Neutrophil (primary cell): ENCODE data around the gene SYTL1.

Experiments used
- H3K27ac ChIP-seq: fragments of 200-600 bp; sonication (generic); 2 replicates; pipeline ENCODE4 v1.5.1; 2016; ENCODE audit warnings: mild to moderate bottlenecking, moderate library complexity
- H3K27me3 ChIP-seq: fragments of 200-600 bp; sonication (generic); 2 replicates; pipeline ENCODE4 v1.6.0; 2016; ENCODE audit warnings: mild to moderate bottlenecking
- H3K36me3 ChIP-seq: fragments of 200-600 bp; sonication (generic); 2 replicates; pipeline ENCODE4 v1.5.1; 2017
- H3K4me1 ChIP-seq, 2 experiments: fragments of 200-600 bp in 1 of 2; sonication (generic) in 1 of 2; 1 replicate in 1 of 2; 2 replicates in 1 of 2; pipeline versions ENCODE4 v1.5.1 to v1.6.1; 2013 to 2016; ENCODE audit warnings: low read depth in 1 of 2, low read length in 1 of 2, mild to moderate bottlenecking in 1 of 2, moderate library complexity in 1 of 2; ENCODE audit not compliant: control insufficient read depth in 1 of 2, insufficient read depth in 1 of 2
- H3K4me3 ChIP-seq, 2 experiments: fragments of 200-600 bp in 1 of 2; sonication (generic) in 1 of 2; 1 replicate in 1 of 2; 2 replicates in 1 of 2; pipeline ENCODE4 v1.5.1; 2013 to 2016; ENCODE audit warnings: low read depth in 1 of 2, low read length in 1 of 2, mild to moderate bottlenecking in 1 of 2, moderate library complexity in 1 of 2
- H3K9me3 ChIP-seq: fragments of 200-600 bp; sonication (generic); 2 replicates; pipeline ENCODE4 v1.5.1; 2016
- TF ChIP-seq, protein P1 (sequence below): fragments of 200-600 bp; sonication (generic); IDR thresholded peaks from 2 replicates; pipeline ENCODE4 v1.5.1; 2016; ENCODE audit warnings: antibody characterized with exemption

The SYTL1 gene

GRCh38 chr1:27331426-27331825 is 10.4 kb upstream of the SYTL1 start:
- Histone ChIP-seq H3K27ac (peak overlapping the region; percentile 54), H3K4me1 (peaks cover 0 to 11% of the 10 kb centered on the region in 2 experiments), H3K4me3 (no peak overlapping the region), H3K36me3 (peaks cover 78% of the 10 kb centered on the region), H3K9me3 (no peaks in the 10 kb centered on the region), H3K27me3 (no peaks in the 10 kb centered on the region)
- TF ChIP-seq, protein P1, sequence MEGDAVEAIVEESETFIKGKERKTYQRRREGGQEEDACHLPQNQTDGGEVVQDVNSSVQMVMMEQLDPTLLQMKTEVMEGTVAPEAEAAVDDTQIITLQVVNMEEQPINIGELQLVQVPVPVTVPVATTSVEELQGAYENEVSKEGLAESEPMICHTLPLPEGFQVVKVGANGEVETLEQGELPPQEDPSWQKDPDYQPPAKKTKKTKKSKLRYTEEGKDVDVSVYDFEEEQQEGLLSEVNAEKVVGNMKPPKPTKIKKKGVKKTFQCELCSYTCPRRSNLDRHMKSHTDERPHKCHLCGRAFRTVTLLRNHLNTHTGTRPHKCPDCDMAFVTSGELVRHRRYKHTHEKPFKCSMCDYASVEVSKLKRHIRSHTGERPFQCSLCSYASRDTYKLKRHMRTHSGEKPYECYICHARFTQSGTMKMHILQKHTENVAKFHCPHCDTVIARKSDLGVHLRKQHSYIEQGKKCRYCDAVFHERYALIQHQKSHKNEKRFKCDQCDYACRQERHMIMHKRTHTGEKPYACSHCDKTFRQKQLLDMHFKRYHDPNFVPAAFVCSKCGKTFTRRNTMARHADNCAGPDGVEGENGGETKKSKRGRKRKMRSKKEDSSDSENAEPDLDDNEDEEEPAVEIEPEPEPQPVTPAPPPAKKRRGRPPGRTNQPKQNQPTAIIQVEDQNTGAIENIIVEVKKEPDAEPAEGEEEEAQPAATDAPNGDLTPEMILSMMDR: no peak

DNA sequence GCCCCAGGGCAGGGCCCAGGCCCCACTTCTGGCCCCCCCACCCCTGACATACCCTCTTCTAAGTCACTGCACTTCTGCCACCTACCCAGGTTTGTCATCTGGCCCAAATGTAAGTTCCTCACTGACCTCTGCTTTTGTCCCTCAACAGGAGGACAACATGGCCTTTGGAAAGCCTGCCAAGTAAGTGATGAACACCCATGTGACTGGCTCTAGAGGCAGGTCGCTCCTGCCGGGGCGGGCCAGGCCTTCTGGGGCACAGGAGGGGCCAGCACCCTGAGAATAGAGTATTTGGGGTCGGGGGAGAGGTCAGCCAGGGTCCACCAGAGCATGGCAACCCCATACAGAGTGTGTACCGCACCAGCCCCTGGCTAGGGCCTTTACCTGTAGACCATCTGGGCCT is 9.9 kb upstream of the SYTL1 start:
- TF ChIP-seq, protein P1: no peak
- no peak overlapping the region for H3K4me3 ChIP-seq
- peak overlapping the region; percentile 54 for H3K27ac ChIP-seq
- no peaks in the 10 kb centered on the region for H3K9me3 ChIP-seq
- peaks cover 79% of the 10 kb centered on the region for H3K36me3 ChIP-seq
- peaks cover 0 to 11% of the 10 kb centered on the region in 2 experiments for H3K4me1 ChIP-seq
- H3K27me3 ChIP-seq: no peaks in the 10 kb centered on the region

- TF ChIP-seq, protein P1: peak; percentile 88
- peak overlapping the region; percentile 54 for H3K27ac ChIP-seq
- H3K4me1 ChIP-seq: peaks cover 0 to 11% of the 10 kb centered on the region in 2 experiments
- no peaks in the 10 kb centered on the region for H3K9me3 ChIP-seq
- H3K27me3 ChIP-seq: no peaks in the 10 kb centered on the region
- H3K36me3 ChIP-seq: peaks cover 71% of the 10 kb centered on the region
- no peak overlapping the region for H3K4me3 ChIP-seq
Measured at GRCh38 chr1:27332536-27333281, 9.1 kb upstream of the SYTL1 start.

DNA sequence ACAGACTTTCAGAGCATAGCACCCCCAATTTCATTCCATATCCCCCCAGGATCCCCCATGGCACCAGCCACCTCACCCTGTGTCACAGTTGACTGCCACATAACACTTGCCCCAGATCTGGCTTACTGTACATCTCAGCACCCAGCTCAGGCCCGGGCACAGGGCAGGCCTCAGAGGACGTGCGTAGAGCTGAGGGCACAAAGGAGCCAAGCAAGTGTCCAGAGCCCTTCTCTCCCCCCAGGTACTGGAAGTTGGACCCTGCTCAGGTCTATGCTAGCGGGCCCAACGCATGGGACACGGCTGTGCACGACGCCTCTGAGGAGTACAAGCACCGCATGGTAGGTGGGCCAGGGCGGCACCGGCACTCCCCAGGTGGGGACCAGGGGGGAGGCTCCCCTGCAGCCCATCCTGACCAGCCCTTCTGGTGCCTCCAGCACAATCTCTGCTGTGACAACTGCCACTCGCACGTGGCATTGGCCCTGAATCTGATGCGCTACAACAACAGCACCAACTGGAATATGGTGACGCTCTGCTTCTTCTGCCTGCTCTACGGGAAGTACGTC is 8.0 kb upstream of the SYTL1 start:
- H3K9me3 ChIP-seq: no peaks in the 10 kb centered on the region
- H3K4me1 ChIP-seq: peaks cover 2 to 14% of the 10 kb centered on the region in 2 experiments
- no peak overlapping the region for H3K4me3 ChIP-seq
- no peak overlapping the region for H3K27ac ChIP-seq
- TF ChIP-seq, protein P1: no peak
- H3K27me3 ChIP-seq: no peaks in the 10 kb centered on the region
- peaks cover 65% of the 10 kb centered on the region for H3K36me3 ChIP-seq

GRCh38 chr1:27335506-27336422 is 6.1 kb upstream of the SYTL1 start:
- TF ChIP-seq, protein P1: no peak
- H3K36me3 ChIP-seq: peaks cover 60% of the 10 kb centered on the region
- peaks cover 15 to 29% of the 10 kb centered on the region in 2 experiments for H3K4me1 ChIP-seq
- no peak overlapping the region for H3K4me3 ChIP-seq
- no peaks in the 10 kb centered on the region for H3K27me3 ChIP-seq
- H3K27ac ChIP-seq: no peak overlapping the region
- H3K9me3 ChIP-seq: no peaks in the 10 kb centered on the region
